GM21360 (cell line): ENCODE measurements around the gene HS6ST2.

Experiments used
- ATAC-seq: cut with Tn5 transposase; IDR thresholded peaks from one replicate; pipeline ENCODE4 v1.9.1; 2021; ENCODE audit warnings: mild to moderate bottlenecking, moderate library complexity; ENCODE audit not compliant: unreplicated experiment

HS6ST2 gene

DNA sequence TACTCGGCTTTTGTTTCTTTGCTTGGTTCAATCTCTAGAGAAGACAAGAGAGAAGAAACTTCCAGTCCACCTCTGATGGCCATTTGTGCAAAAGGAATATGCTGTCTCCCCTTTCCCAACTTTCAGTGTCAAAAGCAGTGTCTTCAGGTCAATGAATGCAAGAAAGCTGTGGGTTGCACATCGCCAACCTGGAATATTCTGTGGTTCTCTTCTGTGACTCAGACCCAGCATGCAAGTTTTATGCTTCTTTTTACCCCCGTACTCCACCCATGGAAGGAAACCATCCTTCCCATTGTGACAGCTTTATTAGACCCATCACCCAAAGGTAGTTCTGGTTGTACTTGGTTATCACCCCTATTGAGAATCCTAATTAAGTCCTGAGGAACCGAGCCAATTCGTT is 334.0 kb downstream of the HS6ST2 start:
- ATAC-seq = no peak

DNA sequence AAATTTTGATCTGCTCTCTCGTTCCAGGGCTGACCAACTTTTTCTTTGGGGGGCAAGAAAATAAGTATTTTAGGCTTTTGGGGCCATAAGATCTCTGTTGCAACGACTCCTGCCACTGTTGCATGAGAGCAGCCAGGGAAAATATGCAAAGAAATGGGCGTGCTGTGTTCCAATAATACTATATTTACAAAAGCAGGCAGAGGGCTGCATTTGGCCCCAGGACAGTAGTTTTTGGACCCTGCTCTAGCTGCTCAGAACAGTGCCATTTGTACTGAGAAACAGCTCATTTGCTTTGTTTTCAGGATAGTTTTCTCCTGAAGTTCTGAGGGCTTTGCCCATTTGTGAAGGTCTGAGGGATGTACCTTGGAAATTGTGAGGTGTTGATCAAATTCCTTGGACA is 334.5 kb downstream of the HS6ST2 start:
- no peak for ATAC-seq

DNA sequence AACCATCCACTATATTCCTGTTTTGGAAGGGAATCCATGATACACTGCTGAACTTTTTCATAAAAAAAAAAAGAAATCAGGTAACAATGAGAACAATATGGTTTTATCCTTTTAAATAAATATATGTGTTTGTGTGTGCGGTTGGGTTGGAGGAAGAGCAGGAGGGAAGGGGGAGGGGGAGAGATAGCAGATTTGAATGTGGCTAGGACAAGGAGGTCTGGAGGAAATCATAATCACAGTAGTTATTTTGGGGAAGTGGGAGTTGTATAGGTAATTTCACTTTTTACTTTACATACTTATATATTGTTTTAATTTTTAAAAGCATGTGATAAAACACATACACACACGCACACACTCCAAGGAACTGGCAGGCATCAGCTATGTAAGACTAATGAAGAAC is 335.1 kb downstream of the HS6ST2 start:
- ATAC-seq = no peak

DNA sequence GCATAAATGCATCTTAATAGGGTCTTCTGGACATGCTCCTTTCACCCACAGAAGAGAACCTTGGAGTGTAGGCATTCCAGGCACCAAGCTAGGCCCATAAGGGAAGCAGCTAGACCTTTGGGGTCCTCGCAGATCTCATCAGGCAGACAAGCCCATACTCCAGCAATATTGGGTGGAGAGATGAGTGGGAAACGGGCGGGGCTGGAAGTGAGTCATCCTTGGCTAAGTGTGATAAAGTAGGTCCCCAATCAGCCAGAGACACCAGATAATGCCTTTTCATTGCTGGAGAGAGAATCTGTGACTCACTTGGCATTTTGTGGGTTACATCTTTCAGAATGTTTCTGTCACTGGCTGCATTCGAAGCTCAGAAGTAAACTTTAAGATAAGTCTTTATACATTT is 336.3 kb downstream of the HS6ST2 start:
- no peak for ATAC-seq

DNA sequence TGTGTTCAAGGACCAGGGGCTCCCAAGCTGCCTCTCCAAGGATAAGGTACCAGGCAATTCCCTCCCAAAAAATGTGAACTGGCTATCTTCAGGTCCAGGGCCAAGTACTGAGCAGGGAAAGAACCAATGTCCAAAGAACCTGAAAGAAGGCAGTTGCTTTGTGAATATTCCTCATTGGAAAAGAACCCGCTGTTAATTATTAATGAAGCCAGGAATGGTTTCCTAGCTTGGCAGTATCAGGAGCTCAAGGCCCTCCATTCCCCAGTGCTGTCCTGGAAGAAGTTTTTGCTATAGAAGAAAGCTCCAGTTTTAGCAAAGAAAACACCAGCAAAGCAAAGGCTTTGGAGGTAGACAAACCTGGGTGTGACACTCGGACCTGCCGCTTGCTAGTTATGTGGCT is 339.6 kb downstream of the HS6ST2 start:
- ATAC-seq = no peak

DNA sequence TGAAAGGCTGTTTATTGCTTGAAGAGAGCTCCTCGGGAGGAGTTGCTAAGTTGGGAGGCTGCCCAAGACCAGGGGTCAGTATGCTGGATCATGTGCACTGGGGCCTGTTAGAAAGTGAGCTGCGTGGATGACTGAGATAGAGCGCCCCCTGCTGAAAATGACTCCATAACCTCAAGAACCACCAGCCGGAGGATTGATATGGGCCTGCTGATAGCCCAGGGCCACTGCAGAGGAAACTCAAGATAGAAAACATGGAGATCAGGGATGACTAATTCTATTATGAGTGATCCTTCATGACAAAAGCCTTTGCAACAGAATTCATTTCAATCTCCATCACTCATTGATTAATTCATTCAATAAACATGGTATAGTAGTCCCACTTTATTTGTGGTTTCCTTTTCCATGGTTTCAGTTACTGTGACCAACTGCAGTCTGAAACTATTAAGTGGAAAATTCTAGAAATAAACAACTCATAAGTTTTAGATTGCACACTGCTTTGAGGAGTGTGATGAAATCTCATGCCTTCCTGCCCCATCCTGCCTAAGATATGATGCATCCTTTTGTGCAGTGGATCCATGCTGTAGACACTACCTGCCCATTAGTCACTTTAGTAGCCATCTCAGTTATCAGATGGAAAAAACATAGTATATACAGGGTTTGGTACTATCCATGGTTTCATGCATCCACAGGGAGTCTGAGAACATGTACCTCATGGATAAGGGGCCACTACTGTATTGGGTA is 342.9 kb downstream of the HS6ST2 start:
- peak; percentile 65 for ATAC-seq

DNA sequence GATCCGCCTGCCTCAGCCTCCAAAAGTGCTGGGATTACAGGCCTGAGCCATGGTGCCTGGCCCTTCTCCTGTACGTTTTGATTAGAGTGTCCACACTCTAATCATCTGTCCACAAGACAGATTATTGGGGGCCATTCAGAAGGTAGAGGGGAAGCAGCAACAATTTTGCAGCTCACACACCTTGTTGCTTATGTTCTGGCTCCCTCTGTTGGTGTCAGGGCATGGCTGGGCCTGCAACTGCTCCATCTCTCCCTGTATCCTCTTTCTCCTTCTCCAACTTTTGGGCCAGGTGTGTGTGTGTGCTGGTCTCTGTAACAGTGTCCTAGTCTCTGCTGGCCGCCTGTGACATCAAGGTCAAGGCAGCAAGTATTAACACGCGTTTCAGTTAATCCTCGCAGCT is 344.1 kb downstream of the HS6ST2 start:
- no peak for ATAC-seq

DNA sequence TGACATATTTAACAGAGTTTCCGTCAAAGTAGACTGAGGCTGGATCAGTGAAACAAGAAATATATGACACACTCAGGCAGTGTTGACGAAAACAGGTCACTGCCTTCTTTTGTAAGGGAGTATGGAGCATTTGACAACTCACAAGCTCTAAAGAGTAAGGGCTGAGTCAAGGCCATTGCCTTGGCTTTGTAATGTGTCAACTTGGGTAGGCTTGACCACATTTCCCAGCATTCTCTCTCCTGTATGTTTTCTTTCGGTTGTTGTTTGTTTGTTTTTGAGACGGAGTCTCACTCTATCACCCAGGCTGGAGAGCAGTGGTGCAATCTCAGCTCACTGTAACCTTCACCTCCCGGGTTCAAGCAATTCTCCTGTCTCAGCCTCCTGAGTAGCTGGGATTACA is 344.6 kb downstream of the HS6ST2 start:
- no peak for ATAC-seq

DNA sequence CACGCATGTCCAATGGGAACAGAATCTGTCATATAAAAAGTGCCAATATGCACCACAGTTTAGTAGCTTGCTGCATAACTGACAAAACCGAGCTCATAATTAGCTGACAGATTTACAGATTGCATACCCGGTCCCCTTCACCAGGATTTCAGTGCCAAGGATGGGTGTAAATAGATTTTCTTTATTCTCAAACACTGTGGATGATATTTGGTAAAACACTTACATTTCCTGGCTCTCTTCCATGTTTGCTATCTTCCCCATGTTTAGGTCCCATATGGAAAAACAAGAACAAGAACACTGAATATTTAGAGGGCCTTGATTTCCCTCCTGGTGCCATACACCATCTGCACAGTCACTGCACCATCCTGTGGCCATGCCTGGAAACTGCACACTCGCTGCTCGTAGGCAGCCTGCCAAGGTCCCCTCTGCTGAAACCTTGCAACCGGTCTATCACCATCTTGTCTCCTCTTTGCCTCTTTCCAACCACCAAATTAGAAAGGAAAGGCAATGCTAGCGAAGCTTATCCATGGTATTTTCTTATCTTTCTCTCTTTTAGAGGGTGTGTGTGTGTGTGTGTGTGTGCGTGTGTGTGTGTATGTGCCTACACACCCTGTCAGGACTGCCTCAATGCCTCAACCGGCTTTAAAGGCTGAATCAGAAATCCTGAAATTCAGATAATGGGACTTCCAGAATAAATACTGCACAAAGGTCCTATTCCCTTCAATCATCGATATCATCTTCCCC is 345.4 kb downstream of the HS6ST2 start:
- ATAC-seq = no peak

DNA sequence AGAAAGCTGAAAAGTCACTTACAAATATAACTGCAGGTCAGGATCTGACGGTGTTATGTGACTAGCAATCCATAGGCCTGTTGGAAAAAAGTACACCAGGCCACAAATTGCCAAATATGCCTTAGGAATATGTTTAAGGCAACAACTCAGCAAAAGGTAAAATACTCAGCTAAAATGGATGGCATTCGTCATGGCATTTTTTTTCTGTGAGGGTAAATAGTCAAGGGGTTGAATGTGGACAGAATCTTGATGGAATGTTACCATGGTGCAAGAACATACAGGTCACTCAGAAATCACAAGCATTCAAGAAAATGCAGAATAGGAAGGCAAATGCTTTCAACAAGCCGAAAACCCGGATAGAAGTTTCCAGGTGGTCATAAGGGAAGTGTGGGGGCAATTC is 347.9 kb downstream of the HS6ST2 start:
- ATAC-seq = no peak

DNA sequence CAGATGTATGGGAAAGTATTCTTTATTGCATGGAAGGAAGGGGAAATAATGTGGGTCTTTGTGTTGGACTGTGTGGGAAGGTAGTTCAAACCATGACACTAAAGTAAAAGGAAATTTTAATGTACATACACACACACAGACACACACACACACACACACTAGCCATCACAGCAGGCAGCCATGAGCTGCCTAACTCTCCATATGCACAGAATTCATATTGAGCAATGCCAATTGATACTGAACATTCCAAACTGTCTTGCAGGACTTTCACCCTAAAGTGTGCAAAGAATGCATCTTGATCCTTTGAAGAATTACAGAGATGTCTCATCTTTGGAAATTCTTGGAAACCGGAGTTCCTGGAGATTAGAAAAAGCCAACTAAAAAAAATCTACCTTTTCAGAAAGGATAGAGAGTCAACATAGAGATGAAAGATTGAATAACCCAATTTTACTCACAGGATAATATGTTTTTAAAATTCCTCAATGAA is 349.0 kb downstream of the HS6ST2 start:
- no peak for ATAC-seq

DNA sequence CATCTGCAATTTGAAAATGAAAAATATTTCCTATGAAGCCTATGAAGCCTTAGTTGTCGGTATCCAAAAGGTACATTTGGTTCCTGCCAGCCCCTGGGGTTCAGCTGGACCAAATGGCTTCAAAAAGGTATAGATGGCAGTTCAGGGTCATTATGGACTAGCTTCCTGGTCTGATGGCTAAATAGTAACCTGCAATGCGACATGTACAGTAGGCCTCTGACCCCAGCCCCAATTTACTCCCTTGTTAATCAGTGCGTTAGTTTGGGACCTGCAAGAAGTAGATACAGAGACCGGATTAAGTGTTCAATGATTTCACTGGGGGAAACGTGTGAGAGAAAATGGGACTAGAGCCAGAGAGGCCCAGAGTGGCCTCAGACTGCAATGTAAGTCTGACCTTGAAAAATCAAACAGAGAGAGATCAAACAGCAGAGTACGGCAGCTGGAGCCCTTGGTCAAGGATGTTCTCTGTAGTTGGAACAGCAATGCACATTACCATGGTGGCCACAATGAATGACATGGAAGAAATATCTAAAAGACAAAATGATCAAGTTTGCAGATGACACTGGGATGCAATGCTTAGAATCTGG is 354.6 kb downstream of the HS6ST2 start:
- no peak for ATAC-seq

DNA sequence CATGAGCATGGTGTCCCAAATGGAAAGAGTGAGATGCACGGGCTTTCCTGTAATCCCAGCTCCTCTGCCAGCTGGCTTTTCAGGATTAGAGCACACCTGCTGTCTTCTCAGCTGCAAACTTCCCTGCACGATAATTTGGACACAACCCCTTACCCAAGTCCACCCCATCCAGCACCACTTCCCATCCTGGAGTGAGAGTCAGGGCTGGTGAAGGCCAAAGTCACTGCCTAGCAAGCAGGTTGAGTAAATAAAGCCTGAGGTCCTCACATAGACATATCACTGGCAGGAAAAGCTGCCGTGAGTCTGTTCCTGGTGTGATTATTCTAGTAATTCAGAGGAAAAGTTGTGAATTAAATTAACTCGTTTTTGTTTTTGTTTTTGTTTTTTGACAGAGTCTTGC is 355.7 kb downstream of the HS6ST2 start:
- no peak for ATAC-seq

DNA sequence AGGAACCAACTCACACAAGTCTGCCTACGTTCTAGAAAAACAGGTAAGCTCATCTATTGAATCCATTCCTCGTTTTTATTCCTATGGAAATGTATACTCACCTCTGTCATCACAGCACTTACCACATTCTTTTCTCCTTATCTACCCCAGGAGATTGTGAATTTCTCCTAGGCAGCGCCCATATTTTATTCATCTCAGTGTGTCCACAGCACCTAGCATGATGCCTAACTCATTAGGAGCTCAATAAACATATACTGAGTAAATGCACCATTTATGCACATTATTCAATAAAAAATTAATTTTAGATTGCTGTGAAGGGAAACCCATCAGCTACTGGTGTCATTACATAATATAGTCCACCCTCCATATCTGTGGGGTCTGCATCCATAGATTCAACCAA is 363.4 kb downstream of the HS6ST2 start:
- no peak for ATAC-seq

DNA sequence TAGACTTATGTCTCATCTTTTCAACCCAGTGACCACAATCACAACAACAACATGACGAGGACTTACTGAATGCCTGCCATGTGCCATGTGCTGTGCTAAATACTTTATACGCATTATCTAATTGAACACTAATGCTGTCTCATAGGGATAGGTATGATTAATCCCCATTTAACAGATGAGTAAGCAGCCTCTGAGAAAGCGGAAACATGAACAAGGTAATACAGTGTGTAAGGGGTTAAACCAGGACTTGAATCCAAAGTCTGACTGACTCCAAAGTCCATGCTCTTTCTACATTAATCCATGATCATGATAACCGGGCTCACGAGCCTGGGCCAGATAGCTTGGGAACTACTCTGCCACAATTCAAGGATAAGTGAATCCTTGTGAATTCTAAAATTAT is 364.3 kb downstream of the HS6ST2 start:
- no peak for ATAC-seq

DNA sequence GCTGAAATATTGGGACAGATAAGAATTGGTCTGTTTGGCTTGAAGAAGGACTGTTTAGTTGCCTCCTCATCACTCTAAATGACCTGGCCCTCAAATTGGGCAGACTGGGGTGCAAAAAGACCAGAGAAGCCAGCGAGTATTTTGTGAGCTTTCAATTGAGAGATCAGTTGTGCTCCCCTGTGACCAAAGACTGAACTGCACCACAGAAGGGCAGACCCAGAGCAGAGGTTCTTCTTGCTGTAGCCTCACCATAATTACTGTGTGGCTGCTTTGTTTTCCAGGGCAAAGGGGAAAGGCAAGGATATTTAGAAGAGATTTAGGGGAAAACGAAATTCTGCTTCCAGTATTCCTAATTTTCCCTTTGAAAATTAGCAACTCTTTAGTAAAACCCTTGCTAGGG is 365.5 kb downstream of the HS6ST2 start:
- no peak for ATAC-seq

DNA sequence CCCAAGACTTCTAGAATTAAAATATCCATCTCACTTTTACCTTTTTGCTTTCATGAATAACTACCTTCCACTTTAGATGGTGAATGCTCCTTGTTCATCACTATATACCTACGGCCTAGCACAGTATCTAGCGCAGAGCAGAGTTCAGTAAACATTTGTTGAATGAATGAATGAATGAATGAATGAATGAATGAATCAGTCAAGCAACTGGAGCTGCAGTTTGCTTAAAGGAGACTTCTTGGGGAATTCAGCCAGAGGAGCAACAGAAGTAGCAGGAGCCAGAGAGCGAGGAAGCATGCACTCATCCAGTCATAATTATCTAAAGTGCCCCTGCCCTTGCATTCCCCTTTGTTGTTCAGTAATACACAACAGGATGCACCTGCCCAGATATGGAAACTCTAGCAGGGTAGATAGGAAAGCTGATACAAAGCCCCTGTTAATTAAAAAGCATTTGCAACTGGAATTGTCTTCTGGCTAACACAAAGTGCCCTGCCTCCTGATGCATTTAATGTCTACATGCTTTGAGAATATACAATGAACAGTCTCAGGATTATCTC is 366.6 kb downstream of the HS6ST2 start:
- no peak for ATAC-seq

DNA sequence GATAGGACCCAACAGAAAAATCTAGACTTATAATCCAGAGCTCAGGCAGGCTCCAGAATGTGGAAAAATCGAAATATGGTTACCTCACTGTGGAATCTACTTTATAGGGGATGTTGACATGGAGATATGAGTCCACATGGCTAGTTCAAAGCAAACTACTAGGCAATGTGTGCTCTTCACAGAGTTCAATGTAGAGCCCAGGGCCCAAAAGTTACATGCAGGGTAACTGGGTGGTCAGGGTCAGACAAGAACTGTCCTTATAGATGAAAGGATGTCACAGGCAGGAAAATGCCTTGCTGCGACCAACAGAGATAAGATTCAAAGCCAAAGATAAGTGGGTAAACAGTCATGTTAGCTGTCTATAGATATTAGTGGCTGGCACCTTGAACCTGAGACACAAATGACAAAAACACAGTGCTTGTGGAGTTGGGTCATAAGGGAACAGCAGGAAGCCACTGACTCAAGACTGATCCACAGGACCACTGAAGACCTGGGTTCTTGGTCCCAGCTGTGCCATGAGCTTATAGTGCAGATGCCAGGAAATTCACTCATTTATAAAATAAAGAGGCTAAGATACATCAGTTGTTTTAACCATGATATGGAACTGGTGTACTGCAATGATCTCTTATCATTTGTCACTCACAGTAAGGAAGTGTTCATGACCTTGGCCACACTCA is 367.9 kb downstream of the HS6ST2 start:
- ATAC-seq = no peak

DNA sequence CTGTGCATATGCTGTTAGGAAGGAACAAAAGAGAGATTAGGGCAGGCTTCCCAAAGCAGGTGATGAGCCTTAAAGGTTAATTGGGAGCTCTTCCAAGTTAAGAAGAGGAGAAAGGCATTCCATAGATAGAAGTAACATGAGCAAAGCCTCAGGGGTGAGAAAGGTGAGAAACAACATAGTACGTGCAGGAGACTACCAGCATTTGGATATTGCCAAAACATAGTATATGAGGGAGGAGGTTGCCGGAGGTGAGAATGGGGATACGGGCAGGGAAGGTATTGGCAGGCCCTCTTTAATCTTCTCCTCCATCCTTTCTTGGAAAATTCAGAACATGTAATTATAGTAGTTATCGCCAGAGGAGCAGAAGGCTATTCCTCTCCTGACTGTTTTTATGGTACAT is 373.5 kb downstream of the HS6ST2 start:
- no peak for ATAC-seq

DNA sequence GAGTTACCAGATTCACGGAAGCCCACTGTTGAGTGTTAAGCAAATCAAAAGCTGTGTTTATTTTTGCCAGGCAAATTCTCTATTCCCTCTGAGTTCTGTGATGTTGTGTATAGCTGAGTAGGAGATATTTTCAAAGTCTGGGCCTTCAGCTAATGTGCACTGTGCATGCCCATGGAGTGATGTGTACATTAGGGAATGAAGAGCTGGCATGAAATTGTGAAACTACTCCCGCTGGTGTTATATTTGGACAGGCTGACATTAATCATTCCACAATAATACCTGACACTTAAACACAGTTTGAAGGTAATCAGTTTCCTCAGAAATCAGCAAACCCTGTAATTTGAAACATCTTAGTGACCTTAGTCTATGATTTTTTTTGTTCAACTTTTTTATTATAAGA is 381.5 kb downstream of the HS6ST2 start:
- ATAC-seq = no peak
